ENCODE results near the gene TSC22D1. TPM values are rescaled to one million over a fixed set of nuclear protein-coding genes. Genes with fewer than 3 reads are reported as not detected.

TSC22D1 gene
- total RNA-seq, 4 donors from 2014 or later, result 119 to 325 (median 193) TPM

GRCh38 chr13:44396701-44397580 is 179.2 kb downstream of the TSC22D1 start:
- ATAC-seq (peak; percentile 27 to 50), DNase-seq (no peak)
- intact Hi-C loops (cut with DNase I; ENCODE audit: low total_unique reads) (no loop called here), in situ Hi-C loops (cut with MboI; ENCODE audit: low sequenced_read_pairs in 4 of 4) (no loop called here)
- H3K4me3 ChIP-seq, result peak overlapping the region in 3 of 4 donors; percentile 13 to 37 (median 18)
- peak overlapping the region; percentile 15 to 59 (median 38) for H3K27ac ChIP-seq
- H3K27me3 ChIP-seq, result no peaks in the 10 kb centered on the region
- TF ChIP-seq POLR2A (IDR thresholded peaks at IDR 0.05), result no peak
- TF ChIP-seq CTCF (IDR thresholded peaks at IDR 0.05 in 4 of 5, conservative IDR thresholded peaks at IDR 0.05 in 1 of 5), result no peak
- H3K36me3 ChIP-seq, result no peaks in the 10 kb centered on the region
- no peaks in the 10 kb centered on the region for H3K4me1 ChIP-seq
- H3K9me3 ChIP-seq, result no peaks in the 10 kb centered on the region

GRCh38 chr13:44395976-44396694 is 180.0 kb downstream of the TSC22D1 start:
- Histone ChIP-seq H3K4me1 (no peaks in the 10 kb centered on the region), H3K9me3 (no peaks in the 10 kb centered on the region), H3K27ac (peak overlapping the region; percentile 7 to 59 (median 28)), H3K36me3 (no peaks in the 10 kb centered on the region), H3K4me3 (no peak overlapping the region), H3K27me3 (no peaks in the 10 kb centered on the region)
- intact Hi-C loops (cut with DNase I; ENCODE audit: low total_unique reads), result no loop called here
- ATAC-seq, result peak in 1 of 2 donors; percentile 24
- DNase-seq, result no peak
- TF ChIP-seq CTCF (IDR thresholded peaks at IDR 0.05 in 4 of 5, conservative IDR thresholded peaks at IDR 0.05 in 1 of 5), result no peak
- in situ Hi-C loops (cut with MboI; ENCODE audit: low sequenced_read_pairs in 4 of 4), result no loop called here

GRCh38 chr13:44394658-44395057 is 181.5 kb downstream of the TSC22D1 start:
- H3K27me3 ChIP-seq, result no peaks in the 10 kb centered on the region
- no peak for DNase-seq
- H3K27ac ChIP-seq, result no peak overlapping the region
- no peak overlapping the region for H3K4me3 ChIP-seq
- TF ChIP-seq CTCF (IDR thresholded peaks at IDR 0.05 in 4 of 5, conservative IDR thresholded peaks at IDR 0.05 in 1 of 5) (no peak), POLR2A (IDR thresholded peaks at IDR 0.05) (no peak)
- no peaks in the 10 kb centered on the region for H3K9me3 ChIP-seq
- intact Hi-C loops (cut with DNase I; ENCODE audit: low total_unique reads), result no loop called here
- H3K4me1 ChIP-seq, result no peaks in the 10 kb centered on the region
- no peak for ATAC-seq
- no peaks in the 10 kb centered on the region for H3K36me3 ChIP-seq
- in situ Hi-C loops (cut with MboI; ENCODE audit: low sequenced_read_pairs in 4 of 4), result no loop called here

- no peak for TF ChIP-seq POLR2A (IDR thresholded peaks at IDR 0.05)
- no peak for TF ChIP-seq CTCF (IDR thresholded peaks at IDR 0.05 in 4 of 5, conservative IDR thresholded peaks at IDR 0.05 in 1 of 5)
- DNase-seq, result no peak
- H3K36me3 ChIP-seq, result no peaks in the 10 kb centered on the region
- H3K27me3 ChIP-seq, result no peaks in the 10 kb centered on the region
- intact Hi-C loops (cut with DNase I; ENCODE audit: low total_unique reads) (no loop called here), in situ Hi-C loops (cut with MboI; ENCODE audit: low sequenced_read_pairs in 4 of 4) (no loop called here)
- no peaks in the 10 kb centered on the region for H3K9me3 ChIP-seq
- no peak overlapping the region for H3K27ac ChIP-seq
- no peaks in the 10 kb centered on the region for H3K4me1 ChIP-seq
- no peak for ATAC-seq
- H3K4me3 ChIP-seq, result no peak overlapping the region
These were observed 182.7 kb downstream of the TSC22D1 start for GRCh38 chr13:44393391-44393790.

Data from gastrocnemius medialis (tissue), 4 donors.